Middle frontal gyrus (tissue), 1 donor: ENCODE results near the gene ROCK2.

Experiments
- DNase-seq: peaks from one replicate; pipeline ENCODE4 v3.0.0-alpha.2; 2015; ENCODE audit warnings: low spot score; ENCODE audit errors: extremely low spot score

ROCK2 gene

GRCh38 chr2:11367170-11367730 lies 22.8 kb upstream of the ROCK2 start:
- DNase-seq, result no peak

GRCh38 chr2:11366326-11366741 lies 21.9 kb upstream of the ROCK2 start:
- no peak for DNase-seq

GRCh38 chr2:11365096-11365879 lies 20.9 kb upstream of the ROCK2 start:
- DNase-seq, result no peak

GRCh38 chr2:11364565-11364887 lies 20.1 kb upstream of the ROCK2 start:
- DNase-seq, result no peak

- DNase-seq, result no peak
These were observed 19.6 kb upstream of the ROCK2 start for GRCh38 chr2:11363868-11364564.

GRCh38 chr2:11359865-11360264 lies 15.4 kb upstream of the ROCK2 start:
- no peak for DNase-seq

GRCh38 chr2:11357428-11357972 lies 13.1 kb upstream of the ROCK2 start:
- no peak for DNase-seq

- DNase-seq, result no peak
These were observed 12.3 kb upstream of the ROCK2 start for GRCh38 chr2:11356764-11357163.

- DNase-seq, result no peak
These were observed 11.0 kb upstream of the ROCK2 start for GRCh38 chr2:11355194-11356053.

GRCh38 chr2:11354363-11355154 lies 10.1 kb upstream of the ROCK2 start:
- DNase-seq, result no peak

- no peak for DNase-seq
These were observed 8.5 kb upstream of the ROCK2 start for GRCh38 chr2:11352781-11353537.

- DNase-seq, result no peak
These were observed 3.8 kb upstream of the ROCK2 start for GRCh38 chr2:11348209-11348749.

GRCh38 chr2:11347403-11347959 lies 3.0 kb upstream of the ROCK2 start:
- no peak for DNase-seq

GRCh38 chr2:11346023-11346482 lies 1.6 kb upstream of the ROCK2 start:
- no peak for DNase-seq

- DNase-seq, result no peak
These were observed 681 bp upstream of the ROCK2 start for GRCh38 chr2:11344956-11345677.

- DNase-seq, result no peak
These were observed 640 bp downstream of the ROCK2 start for GRCh38 chr2:11343650-11344341.

GRCh38 chr2:11343368-11343649 lies 1.1 kb downstream of the ROCK2 start:
- DNase-seq, result no peak
